DND-41 (cell line): ENCODE data around the gene SIN3B.

ENCODE experiments used
- ATAC-seq: fragments of 200-7000 bp; cut with Tn5 transposase; 3 replicates; pipeline ENCODE4 v1.9.1; 2021; ENCODE audit warnings: low read depth; ENCODE audit not compliant: insufficient read depth
- DNase-seq: peaks from one replicate; pipeline ENCODE4 v3.0.0-alpha.2; 2020
- H2AFZ ChIP-seq: 2 replicates; pipeline ENCODE4 v1.6.0; 2012; ENCODE audit warnings: low read depth, low read length
- H3K27ac ChIP-seq: 2 replicates; pipeline ENCODE4 v1.5.1; 2012; ENCODE audit warnings: low read length, inconsistent platforms
- H3K27me3 ChIP-seq: fragments of 200-600 bp; sonication (generic); 2 replicates; pipeline ENCODE4 v1.6.0; 2012; ENCODE audit warnings: low read length, mild to moderate bottlenecking, inconsistent platforms; ENCODE audit not compliant: insufficient read depth, poor library complexity
- H3K36me3 ChIP-seq: 2 replicates; pipeline ENCODE4 v1.5.1; 2012; ENCODE audit warnings: low read length, inconsistent platforms; ENCODE audit not compliant: insufficient read depth
- H3K4me1 ChIP-seq: 2 replicates; pipeline ENCODE4 v1.5.1; 2012; ENCODE audit warnings: mild to moderate bottlenecking, low read length; ENCODE audit not compliant: insufficient read depth
- H3K4me2 ChIP-seq: 2 replicates; pipeline ENCODE4 v1.6.0; 2012; ENCODE audit warnings: mild to moderate bottlenecking, moderate library complexity, low read length, inconsistent platforms; ENCODE audit not compliant: insufficient read depth
- H3K4me3 ChIP-seq, 2 experiments: fragments of 200-600 bp in 1 of 2; shearing (Covaris generic) in 1 of 2; 2 replicates each; pipeline ENCODE4 v1.5.1; 2012 to 2016; ENCODE audit warnings: inconsistent platforms in 2 of 2, low read length in 2 of 2, mild to moderate bottlenecking in 2 of 2, low read depth in 1 of 2, moderate library complexity in 1 of 2
- H3K79me2 ChIP-seq: 2 replicates; pipeline ENCODE4 v1.6.0; 2012; ENCODE audit warnings: low read length, inconsistent platforms; ENCODE audit not compliant: insufficient read depth
- H3K9ac ChIP-seq: 2 replicates; pipeline ENCODE4 v1.6.0; 2012; ENCODE audit warnings: low read depth, mild to moderate bottlenecking, inconsistent platforms, low read length, moderate library complexity
- H3K9me3 ChIP-seq: 2 replicates; pipeline ENCODE4 v1.5.1; 2012; ENCODE audit warnings: low read length, moderate library complexity, mild to moderate bottlenecking, inconsistent platforms; ENCODE audit not compliant: insufficient read depth, severe bottlenecking
- H4K20me1 ChIP-seq: 2 replicates; pipeline ENCODE4 v1.6.0; 2012; ENCODE audit warnings: low read length; ENCODE audit not compliant: insufficient read depth
- CTCF ChIP-seq: IDR thresholded peaks from 2 replicates; pipeline ENCODE4 v1.5.1; 2012; ENCODE audit warnings: borderline replicate concordance, low read length, moderate library complexity, mild to moderate bottlenecking; ENCODE audit not compliant: poor library complexity, severe bottlenecking; ENCODE audit errors: extremely low read depth
- EZH2 ChIP-seq: IDR thresholded peaks from 3 replicates; pipeline ENCODE4 v1.6.1; 2012; ENCODE audit warnings: borderline replicate concordance, low read depth, mild to moderate bottlenecking, moderate library complexity, low read length, inconsistent platforms; ENCODE audit not compliant: severe bottlenecking

The SIN3B gene

GRCh38 chr19:16897856-16898161 lies 68.6 kb downstream of the SIN3B start:
- Histone ChIP-seq H3K4me2 (no peak overlapping the region), H3K4me1 (no peaks in the 10 kb centered on the region), H2AFZ (no peak overlapping the region), H4K20me1 (no peaks in the 10 kb centered on the region), H3K79me2 (no peaks in the 10 kb centered on the region), H3K9me3 (no peaks in the 10 kb centered on the region), H3K9ac (no peak overlapping the region), H3K4me3 (no peak overlapping the region), H3K36me3 (no peaks in the 10 kb centered on the region), H3K27me3 (no peaks in the 10 kb centered on the region), H3K27ac (no peak overlapping the region)
- no peak for TF ChIP-seq EZH2
- TF ChIP-seq CTCF: no peak
- no peak for DNase-seq
- no peak for ATAC-seq

- no peak for TF ChIP-seq CTCF
- no peak for TF ChIP-seq EZH2
- Histone ChIP-seq H3K9ac (no peak overlapping the region), H3K27me3 (no peaks in the 10 kb centered on the region), H3K79me2 (no peaks in the 10 kb centered on the region), H3K9me3 (no peaks in the 10 kb centered on the region), H3K27ac (no peak overlapping the region), H2AFZ (no peak overlapping the region), H3K4me2 (no peak overlapping the region), H4K20me1 (no peaks in the 10 kb centered on the region; the same call in 1 of the 2 replicates), H3K4me3 (no peak overlapping the region), H3K4me1 (no peaks in the 10 kb centered on the region), H3K36me3 (no peaks in the 10 kb centered on the region)
- ATAC-seq (no peak), DNase-seq (no peak)
These were observed 69.3 kb downstream of the SIN3B start for GRCh38 chr19:16898361-16899015.

- Histone ChIP-seq H3K4me2 (no peak overlapping the region), H3K36me3 (no peaks in the 10 kb centered on the region), H3K9me3 (no peaks in the 10 kb centered on the region), H3K27ac (no peak overlapping the region), H3K79me2 (no peaks in the 10 kb centered on the region), H3K4me3 (no peak overlapping the region), H3K4me1 (no peaks in the 10 kb centered on the region), H2AFZ (no peak overlapping the region), H3K27me3 (no peaks in the 10 kb centered on the region), H4K20me1 (no peaks in the 10 kb centered on the region; the same call in 1 of the 2 replicates), H3K9ac (no peak overlapping the region)
- ATAC-seq (no peak), DNase-seq (no peak)
- TF ChIP-seq EZH2: no peak
- peak; percentile 24 for TF ChIP-seq CTCF
These were observed 70.4 kb downstream of the SIN3B start for GRCh38 chr19:16899566-16900075.
